ENCODE measurements around the gene MSH3. TPM values are rescaled to one million over a fixed set of nuclear protein-coding genes. Genes with fewer than 3 reads are reported as not detected.

MSH3 gene
- polyA plus RNA-seq, 1 of the 3 experiments (the other 2 are of a cell fraction) = 3.5 TPM

GRCh38 chr5:80763211-80763610 is 108.8 kb downstream of the MSH3 start (continued):
- TF ChIP-seq REST (IDR thresholded peaks at IDR 0.05; ENCODE audit: low read depth, low read length) (no peak), MEF2A (IDR thresholded peaks at IDR 0.05; ENCODE audit: borderline replicate concordance, low read depth) (no peak), MAX (IDR thresholded peaks at IDR 0.05; ENCODE audit: low read depth) (no peak), CHD2 (IDR thresholded peaks at IDR 0.05; ENCODE audit: low read length, partially characterized antibody) (no peak), POLR2AphosphoS5 (IDR thresholded peaks at IDR 0.05; ENCODE audit: low read depth, low read length) (no peak)

DNA sequence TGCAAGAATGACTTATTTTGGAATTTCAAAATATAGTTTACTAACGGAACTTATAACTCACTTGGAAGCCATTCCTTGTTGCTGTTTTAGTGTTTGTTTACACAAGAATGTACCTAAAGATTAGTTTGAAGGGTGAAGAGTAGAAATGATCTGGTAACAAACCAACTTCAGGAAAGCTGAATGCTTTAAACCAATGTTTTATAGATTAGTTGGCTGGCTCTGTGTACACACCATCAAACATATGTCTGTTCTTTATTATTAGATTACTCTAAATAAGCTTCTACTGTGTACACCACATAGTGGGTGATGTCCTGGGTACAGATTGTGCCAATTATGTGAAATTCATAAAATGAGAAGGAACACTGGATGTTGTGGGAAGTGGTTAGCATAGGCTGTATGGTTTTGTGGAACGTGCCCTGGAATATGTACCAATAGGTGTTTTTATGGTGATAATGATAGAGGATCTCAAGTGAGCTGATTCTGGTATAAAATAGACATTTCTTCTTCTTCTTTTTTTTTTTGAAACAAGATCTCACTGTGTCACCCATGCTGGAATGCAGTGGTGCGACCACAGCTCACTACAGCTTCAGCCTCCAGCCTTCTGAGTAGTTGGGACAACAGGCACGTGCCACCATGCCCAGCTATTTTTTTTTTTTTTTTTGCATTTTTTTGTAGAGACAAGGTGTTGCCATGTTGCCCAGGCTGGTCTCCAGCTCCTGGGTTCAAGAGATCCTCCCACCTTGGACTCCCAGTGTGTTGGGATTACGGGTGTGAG is 109.6 kb downstream of the MSH3 start:
- H3K9me2 ChIP-seq = no peaks in the 10 kb centered on the region
- no peak overlapping the region for H3K27ac ChIP-seq (ENCODE audit: low read depth in 2 of 2, low read length in 1 of 2)
- peaks cover 8% of the 10 kb centered on the region for H3F3A ChIP-seq (replicated peaks; ENCODE audit: insufficient read depth)
- no peak overlapping the region for H2AFZ ChIP-seq (ENCODE audit: low read depth)
- H3K9me3 ChIP-seq = no peaks in the 10 kb centered on the region
- no peak overlapping the region for H3K4me3 ChIP-seq (ENCODE audit: low read depth in 2 of 2, low read length in 1 of 2)
- no peaks in the 10 kb centered on the region for H3K27me3 ChIP-seq (ENCODE audit: insufficient read depth)
- 91% methylated on average over 5 of the region's 5 CpGs for WGBS (ENCODE audit: low lambda C conversion rate)
- no peaks in the 10 kb centered on the region for H4K20me1 ChIP-seq (ENCODE audit: insufficient read depth)
- H3K4me1 ChIP-seq (ENCODE audit: control insufficient read depth in 1 of 2, insufficient read depth in 2 of 2, low read depth in 1 of 2, low read length in 1 of 2) = no peaks in the 10 kb centered on the region
- no peak for DNase-seq
- H3K36me3 ChIP-seq (replicated peaks in 1 of 2; ENCODE audit: control insufficient read depth in 1 of 2, insufficient read depth in 2 of 2, low read length in 1 of 2) = peaks cover 18 to 25% of the 10 kb centered on the region in 2 experiments
- no peaks in the 10 kb centered on the region for H3K79me2 ChIP-seq (ENCODE audit: insufficient read depth)
- H3K4me2 ChIP-seq = no peak overlapping the region
- POLR2A ChIA-PET = no interaction called here
- CTCF ChIA-PET = interaction anchor here (0.8 kb wide), 2 partner anchors 402 to 431 kb away, joined by 3 read pairs; no protein-coding TSS in a partner anchor
- no peak overlapping the region for H3K9ac ChIP-seq
- TF ChIP-seq, protein P1, sequence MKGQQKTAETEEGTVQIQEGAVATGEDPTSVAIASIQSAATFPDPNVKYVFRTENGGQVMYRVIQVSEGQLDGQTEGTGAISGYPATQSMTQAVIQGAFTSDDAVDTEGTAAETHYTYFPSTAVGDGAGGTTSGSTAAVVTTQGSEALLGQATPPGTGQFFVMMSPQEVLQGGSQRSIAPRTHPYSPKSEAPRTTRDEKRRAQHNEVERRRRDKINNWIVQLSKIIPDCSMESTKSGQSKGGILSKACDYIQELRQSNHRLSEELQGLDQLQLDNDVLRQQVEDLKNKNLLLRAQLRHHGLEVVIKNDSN (IDR thresholded peaks at IDR 0.05; ENCODE audit: borderline replicate concordance, low read depth) = no peak
- TF ChIP-seq RAD21 (IDR thresholded peaks at IDR 0.05; ENCODE audit: low read length) = no peak
- TF ChIP-seq, protein P2, sequence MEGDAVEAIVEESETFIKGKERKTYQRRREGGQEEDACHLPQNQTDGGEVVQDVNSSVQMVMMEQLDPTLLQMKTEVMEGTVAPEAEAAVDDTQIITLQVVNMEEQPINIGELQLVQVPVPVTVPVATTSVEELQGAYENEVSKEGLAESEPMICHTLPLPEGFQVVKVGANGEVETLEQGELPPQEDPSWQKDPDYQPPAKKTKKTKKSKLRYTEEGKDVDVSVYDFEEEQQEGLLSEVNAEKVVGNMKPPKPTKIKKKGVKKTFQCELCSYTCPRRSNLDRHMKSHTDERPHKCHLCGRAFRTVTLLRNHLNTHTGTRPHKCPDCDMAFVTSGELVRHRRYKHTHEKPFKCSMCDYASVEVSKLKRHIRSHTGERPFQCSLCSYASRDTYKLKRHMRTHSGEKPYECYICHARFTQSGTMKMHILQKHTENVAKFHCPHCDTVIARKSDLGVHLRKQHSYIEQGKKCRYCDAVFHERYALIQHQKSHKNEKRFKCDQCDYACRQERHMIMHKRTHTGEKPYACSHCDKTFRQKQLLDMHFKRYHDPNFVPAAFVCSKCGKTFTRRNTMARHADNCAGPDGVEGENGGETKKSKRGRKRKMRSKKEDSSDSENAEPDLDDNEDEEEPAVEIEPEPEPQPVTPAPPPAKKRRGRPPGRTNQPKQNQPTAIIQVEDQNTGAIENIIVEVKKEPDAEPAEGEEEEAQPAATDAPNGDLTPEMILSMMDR (IDR thresholded peaks at IDR 0.05) = no peak
- no peak for TF ChIP-seq MAX (IDR thresholded peaks at IDR 0.05; ENCODE audit: low read depth)
- no peak for TF ChIP-seq EZH2phosphoT487 (IDR thresholded peaks at IDR 0.05; ENCODE audit: borderline replicate concordance, low read depth)
